ENCODE measurements around the gene IFI27L2.

- TF ChIP-seq CTCF (conservative IDR thresholded peaks at IDR 0.05 in 1 of 2, IDR thresholded peaks at IDR 0.05 in 1 of 2; ENCODE audit: low read depth in 1 of 2, low read length in 2 of 2) (no peak), EZH2 (IDR thresholded peaks at IDR 0.05; ENCODE audit: low read length, missing control alignments) (no peak)
Measured at GRCh38 chr14:94175747-94176146, 46.3 kb upstream of the IFI27L2 start.
